H54 (cell line): ENCODE data around the gene ITFG2.

ENCODE experiments used
- DNase-seq: peaks from one replicate; pipeline ENCODE4 v3.0.0; 2011; ENCODE audit warnings: low spot score, mixed read lengths; ENCODE audit not compliant: insufficient read length
- FAIRE-seq: peaks from 3 replicates; lab custom pipeline; 2011; peaks lifted over from hg19 to GRCh38; lab: Jason Lieb, UNC
- POLR2A ChIP-seq: IDR thresholded peaks from 2 replicates; pipeline ENCODE4 v1.6.1; 2011; ENCODE audit warnings: low read depth, mild to moderate bottlenecking, low read length

ITFG2 gene

DNA sequence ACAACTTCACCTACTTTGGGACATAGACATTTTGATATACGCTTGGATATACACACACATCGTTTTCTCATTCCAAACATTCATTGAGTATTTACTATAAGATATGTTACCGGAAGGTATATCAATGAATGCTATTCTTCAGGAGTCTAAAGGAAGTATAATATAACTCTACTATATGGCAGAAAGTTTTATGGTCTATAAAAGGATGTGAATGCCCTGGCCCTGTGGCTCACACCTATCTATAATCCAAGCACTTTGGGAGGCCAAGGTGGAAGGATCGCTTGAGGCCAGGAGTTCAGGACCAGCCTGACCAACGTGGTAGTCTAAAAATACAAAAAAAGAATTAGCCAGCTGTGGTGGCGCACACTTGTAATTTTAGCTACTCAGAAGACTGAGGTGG lies 16.8 kb downstream of the ITFG2 start:
- DNase-seq (no peak), FAIRE-seq (no peak)
- TF ChIP-seq POLR2A: no peak

DNA sequence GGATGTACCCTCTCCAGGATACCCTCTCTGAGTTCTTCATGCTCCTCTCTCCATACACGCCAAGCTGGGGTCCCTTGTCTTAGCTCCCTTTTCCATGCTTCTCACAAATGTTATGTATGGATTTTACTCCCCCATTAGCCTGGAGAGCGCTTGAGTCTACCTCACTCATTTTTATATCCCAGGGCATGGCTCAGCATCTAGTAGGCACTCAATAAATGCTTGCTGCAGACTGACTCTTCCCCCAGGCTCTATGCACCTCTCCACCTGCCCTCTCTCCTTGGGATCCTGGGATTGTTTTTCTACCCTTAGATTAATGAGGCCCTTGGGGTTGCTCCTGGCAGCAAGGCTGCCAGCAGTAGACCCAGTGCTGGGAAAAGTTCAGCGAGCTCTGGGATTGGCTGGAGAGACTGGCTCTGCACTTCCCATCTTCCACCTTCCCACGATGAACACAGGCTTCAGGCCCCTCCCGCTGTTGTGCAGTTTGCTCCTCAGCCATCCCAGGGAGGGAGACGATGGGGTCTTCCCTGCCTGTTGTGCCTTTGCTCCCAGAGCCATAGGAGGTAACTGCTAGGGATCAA lies 20.2 kb downstream of the ITFG2 start:
- DNase-seq: no peak
- no peak for TF ChIP-seq POLR2A
- no peak for FAIRE-seq

DNA sequence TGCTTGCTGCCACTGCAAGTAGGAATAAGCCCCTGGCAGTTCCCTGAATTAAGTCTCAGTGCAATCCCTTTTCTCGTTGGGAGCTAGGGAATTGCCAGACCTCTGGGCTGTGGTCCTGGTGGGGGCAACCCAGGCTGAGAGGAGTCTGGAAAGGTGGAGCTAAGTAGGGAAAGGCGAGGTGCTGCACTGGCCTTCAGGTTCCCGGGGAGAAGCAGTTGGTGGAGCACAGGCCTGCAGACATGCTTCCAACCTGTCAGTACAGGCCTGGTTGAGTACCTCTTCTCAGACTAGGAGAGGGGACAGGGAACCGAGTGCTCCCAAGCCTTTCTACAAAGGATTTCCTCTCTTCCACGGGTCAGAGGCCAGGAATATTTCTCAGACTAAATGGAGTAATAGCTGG lies 20.9 kb downstream of the ITFG2 start:
- FAIRE-seq (no peak), DNase-seq (no peak)
- no peak for TF ChIP-seq POLR2A

DNA sequence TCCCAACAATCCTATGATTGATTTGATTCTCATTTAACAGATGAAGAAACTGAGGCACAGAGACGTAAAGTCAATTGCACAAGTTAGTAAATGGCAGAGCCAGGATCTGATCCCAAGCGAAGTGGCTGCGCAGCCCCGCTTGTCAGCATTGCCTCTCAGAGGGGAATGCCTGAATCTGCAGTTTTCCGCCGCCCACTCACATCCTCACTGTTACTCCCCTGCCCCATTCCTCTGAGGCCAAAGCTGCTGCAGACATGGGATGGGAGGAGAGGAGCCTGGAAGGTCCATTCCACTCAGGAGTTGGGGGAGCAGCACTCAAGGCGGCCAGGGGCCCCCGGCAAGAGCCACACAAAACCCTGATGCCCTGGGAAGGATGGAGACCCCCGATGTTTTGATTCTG lies 21.3 kb downstream of the ITFG2 start:
- no peak for FAIRE-seq
- no peak for TF ChIP-seq POLR2A

DNA sequence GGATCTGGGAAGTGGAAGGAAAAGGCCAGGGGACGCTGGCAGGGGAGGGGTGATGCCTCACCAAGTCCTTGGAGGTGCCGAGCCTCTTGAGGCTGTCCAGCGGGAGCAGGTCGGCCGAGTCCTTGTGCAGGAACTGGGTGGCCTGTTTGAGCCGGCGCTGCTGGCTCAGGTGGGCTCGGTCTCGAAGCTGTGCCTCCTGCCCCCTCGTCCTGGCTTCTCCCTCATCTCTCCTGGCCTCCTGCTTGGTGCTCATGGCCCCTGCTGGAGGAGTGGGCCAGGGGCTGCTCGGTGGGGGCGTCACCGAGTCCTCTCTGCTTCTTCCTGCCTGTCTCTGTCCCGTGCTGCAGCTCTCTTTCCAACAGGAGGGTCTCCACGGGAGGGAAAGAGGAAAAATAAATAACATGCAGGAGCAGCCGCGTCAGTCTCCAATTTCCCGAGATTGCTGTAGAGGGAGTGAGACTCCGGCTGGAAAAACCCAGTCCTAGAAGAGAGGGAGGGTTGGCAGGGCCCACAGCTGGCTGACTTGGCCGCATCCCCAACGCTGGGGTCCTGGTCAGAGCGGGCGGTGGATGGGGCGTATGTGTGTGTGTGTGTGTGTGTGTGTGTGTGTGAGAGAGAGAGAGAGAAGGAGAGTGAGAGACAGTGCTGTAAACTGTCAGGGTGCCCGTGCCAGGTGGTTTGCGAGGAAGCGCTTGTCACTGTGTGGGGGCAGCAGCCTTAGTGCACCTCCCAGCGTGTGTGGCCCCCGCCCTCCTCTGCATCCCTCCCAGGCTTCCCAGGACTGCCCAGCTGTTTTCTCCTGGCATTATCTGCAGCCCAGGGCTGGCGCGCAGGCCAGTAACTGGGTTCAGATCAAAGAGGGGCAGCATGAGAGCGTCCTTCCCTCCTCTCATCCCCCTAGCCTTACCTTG lies 22.4 kb downstream of the ITFG2 start, which contains the start of gene NRIP2:
NRIP2 (minus strand) TSS at position 455 of the 911 bp plus-strand sequence; CDS start at position 403, 52 bp downstream.
- TF ChIP-seq POLR2A: no peak
- FAIRE-seq (no peak), DNase-seq (no peak)

More for the DNA sequence above, 21.3 kb downstream of the ITFG2 start:
- no peak for DNase-seq

DNA sequence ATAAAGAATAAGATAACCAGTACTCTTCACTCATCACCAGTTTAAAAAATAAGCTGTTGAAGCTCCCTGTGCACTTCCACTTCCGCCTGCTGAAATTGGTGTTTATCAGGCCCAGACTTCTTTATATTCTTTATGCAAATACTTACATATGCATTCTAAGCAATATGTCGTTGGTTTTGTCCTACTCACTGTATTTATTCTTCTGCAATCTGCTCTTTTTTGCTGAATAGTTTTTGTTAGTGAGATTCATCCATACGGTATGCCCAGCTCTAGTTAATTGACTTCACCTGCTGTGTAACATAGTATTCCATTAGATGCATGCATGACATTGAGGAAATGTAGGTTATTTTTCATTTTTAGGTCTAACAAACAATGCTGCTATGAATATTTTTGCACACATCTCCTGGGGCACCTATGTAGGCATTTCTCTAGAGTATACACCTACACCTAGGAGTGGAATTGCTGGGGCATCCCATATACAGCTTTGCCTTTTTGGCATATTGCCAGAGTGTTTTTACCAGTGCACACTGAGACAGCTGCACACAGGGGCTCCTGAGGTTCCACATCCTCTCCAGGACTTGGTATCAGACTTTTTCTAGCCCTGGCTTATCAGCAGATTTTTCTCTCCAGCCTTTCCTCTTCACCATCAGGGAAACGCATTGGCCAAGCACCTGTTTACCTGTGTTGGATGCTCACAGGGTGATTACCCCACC lies 23.4 kb downstream of the ITFG2 start:
- DNase-seq (no peak), FAIRE-seq (no peak)
- no peak for TF ChIP-seq POLR2A

DNA sequence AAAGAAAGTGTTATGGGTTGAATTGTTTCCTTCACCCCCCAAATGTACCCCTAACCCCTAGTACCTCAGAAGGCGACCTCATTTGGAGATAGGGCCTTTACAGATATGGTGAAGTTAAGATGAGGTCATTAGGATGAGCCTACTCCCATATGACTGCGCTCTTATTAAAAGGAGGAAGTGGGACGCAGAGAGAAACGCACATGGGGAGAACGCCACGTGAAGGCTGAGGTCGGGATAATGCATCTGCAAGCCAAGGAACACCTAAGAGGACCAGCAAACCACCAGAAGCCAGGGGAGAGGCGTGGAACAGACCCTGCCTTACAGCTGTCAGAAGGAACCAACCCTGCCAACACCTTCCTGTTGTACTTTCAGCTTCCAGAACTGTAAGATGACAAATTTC lies 24.1 kb downstream of the ITFG2 start:
- FAIRE-seq: no peak
- DNase-seq: no peak
- TF ChIP-seq POLR2A: no peak

DNA sequence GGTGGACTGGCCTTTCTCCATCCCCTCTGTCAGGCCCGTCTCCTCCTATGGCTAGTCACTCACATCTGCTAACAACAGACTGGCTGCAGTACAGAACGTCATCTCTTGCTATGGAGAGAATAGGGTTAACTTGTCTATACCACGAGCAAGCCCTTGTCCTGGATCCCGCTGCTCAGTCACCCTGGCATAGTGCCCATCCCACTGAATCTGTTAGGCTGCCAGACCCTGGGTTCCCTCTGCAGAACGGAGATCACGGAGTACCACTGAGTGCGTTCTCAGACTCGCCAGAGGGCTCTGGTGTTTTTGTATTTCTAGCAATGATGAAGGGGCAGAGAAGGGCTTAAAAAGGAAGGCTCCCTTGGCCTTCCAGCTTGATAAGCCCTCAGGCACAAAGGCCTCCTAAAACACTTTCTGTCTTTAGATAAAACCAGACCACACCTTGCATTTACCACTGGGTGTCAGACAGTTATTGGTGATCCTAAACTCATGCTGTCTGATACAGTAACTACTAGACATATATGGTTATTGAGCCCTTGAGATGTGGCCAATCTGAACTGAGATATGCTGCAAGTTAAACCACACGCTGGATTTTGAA lies 28.7 kb downstream of the ITFG2 start:
- FAIRE-seq: no peak
- TF ChIP-seq POLR2A: no peak
- DNase-seq: no peak

DNA sequence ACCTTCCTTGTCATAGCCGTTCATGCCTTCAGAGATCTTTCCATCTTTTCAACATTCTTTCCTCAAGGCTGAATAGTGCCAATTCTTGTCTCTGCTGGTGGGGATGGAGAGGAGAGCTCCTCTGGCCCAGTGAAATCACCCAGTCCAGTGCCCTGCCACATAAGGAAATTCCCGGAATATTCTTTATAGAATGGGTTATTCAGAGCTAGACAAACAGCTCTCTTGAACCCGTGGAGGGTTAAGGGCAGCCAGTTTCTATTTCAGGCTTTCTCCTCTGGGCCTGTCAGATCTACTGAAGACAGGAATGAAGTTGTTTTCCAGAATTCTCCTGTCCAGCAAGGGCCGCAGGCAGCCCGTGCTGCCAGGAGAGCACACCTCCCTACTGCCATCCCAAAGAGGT lies 30.5 kb downstream of the ITFG2 start:
- no peak for FAIRE-seq
- no peak for TF ChIP-seq POLR2A

DNA sequence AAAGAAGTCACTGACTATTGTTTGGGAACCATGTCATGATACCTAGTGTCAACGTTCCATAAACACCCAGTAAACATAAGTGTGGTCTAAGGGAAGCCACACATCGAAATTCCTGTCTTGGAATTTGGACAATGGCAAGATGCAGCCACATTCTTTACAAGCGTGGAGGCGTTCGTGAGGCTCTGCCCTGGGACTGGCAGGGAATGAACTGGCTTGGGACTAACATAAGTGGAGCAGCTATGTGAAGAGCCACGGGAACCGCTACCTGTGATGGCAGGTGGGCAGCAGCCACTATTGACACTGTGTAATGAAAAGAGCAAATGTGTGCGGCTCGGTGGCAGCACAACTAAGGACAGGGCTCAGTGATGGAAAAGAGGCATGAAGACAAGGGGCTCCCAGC lies 32.3 kb downstream of the ITFG2 start:
- FAIRE-seq (no peak), DNase-seq (no peak)
- TF ChIP-seq POLR2A: no peak

More for the DNA sequence above, 30.5 kb downstream of the ITFG2 start:
- no peak for DNase-seq

DNA sequence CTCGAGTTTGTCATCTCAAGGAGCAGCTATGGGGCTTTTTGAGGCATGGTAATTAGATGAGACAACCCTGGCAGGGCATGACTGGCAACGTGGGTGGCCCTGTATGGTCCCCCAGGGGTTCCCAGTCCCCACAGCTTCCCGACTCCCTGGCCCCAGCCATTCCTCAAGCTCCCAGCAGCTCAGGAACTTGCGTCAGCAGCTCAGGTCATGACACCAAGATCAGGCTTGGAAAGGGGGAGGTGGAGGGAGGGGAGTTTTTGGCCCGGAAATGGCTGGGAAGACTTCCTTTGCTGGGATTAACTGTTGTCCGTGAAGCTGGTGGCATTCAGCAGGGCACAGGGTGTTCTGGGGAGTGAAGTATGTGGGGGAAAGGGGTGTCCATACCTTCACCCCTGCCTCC lies 32.8 kb downstream of the ITFG2 start:
- no peak for TF ChIP-seq POLR2A
- FAIRE-seq (no peak), DNase-seq (no peak)

DNA sequence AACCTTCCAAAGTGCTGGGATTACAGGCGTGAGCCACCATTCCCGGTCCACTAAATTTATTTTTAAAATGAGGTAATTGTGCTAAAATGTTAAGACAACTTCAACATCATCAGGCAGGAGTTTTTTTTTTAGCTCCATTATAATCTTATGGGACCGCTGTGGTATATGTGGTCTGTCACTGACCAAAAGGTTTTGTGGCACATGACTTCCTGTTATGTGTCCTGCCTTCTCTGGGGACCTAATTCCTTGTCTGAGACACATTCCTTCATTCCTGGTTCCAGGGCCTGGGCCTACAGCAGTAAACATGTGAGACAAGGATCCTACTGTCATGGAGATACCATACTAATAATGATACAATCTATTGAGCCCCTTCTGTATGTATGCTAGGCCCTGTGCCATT lies 39.5 kb downstream of the ITFG2 start:
- DNase-seq (no peak), FAIRE-seq (no peak)
- no peak for TF ChIP-seq POLR2A

DNA sequence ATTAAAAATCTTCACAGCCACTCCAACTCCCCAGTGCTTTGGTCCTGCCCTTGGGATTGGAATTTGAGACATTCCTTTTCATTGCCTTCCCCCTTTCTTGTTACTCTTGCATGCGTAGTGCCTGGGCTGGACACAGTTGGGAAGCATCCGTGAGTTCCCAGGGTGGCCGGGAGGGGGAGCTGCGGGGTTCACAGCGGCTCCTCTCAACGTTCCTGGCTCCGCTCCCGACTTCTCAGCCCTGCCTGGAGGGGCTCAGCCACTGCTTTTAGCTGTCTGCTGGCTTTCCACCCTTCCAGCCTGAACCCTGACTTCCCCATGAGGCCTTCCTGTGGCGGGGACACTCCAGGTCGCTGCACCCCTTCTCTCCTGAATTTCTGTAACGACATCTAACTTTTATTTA lies 41.2 kb downstream of the ITFG2 start:
- DNase-seq: peak; percentile 86
- no peak for TF ChIP-seq POLR2A
- FAIRE-seq: no peak
